IPS-15b (cell line): ENCODE results near the gene PRM1.

Source experiments
- H3K27me3 ChIP-seq: one replicate; pipeline ENCODE4 v1.6.1; 2013; ENCODE audit warnings: low read length; ENCODE audit not compliant: control insufficient read depth, insufficient read depth
- H3K36me3 ChIP-seq: one replicate; pipeline ENCODE4 v1.6.1; 2013; ENCODE audit warnings: low read length; ENCODE audit not compliant: control insufficient read depth, insufficient read depth
- H3K4me1 ChIP-seq: one replicate; pipeline ENCODE4 v1.6.1; 2013; ENCODE audit warnings: mild to moderate bottlenecking, low read length; ENCODE audit not compliant: control insufficient read depth, insufficient read depth
- H3K4me3 ChIP-seq: one replicate; pipeline ENCODE4 v1.5.1; 2013; ENCODE audit warnings: low read depth, low read length
- H3K9ac ChIP-seq: one replicate; pipeline ENCODE4 v1.6.1; 2013; ENCODE audit warnings: low read depth, mild to moderate bottlenecking, low read length
- H3K9me3 ChIP-seq: one replicate; pipeline ENCODE4 v1.6.1; 2013; ENCODE audit warnings: mild to moderate bottlenecking, low read length; ENCODE audit not compliant: control insufficient read depth, insufficient read depth

PRM1 gene

GRCh38 chr16:11312718-11313492, 31.8 kb upstream of the PRM1 start:
- no peaks in the 10 kb centered on the region for H3K36me3 ChIP-seq
- no peaks in the 10 kb centered on the region for H3K9me3 ChIP-seq
- H3K9ac ChIP-seq, result peak overlapping the region; percentile 60
- peaks cover 34% of the 10 kb centered on the region for H3K4me1 ChIP-seq
- no peaks in the 10 kb centered on the region for H3K27me3 ChIP-seq
- peak overlapping the region; percentile 23 for H3K4me3 ChIP-seq

- Histone ChIP-seq H3K9ac (no peak overlapping the region), H3K9me3 (no peaks in the 10 kb centered on the region), H3K4me1 (peaks cover 26% of the 10 kb centered on the region), H3K27me3 (no peaks in the 10 kb centered on the region), H3K4me3 (no peak overlapping the region), H3K36me3 (no peaks in the 10 kb centered on the region)
Observed at GRCh38 chr16:11310997-11311561, 29.9 kb upstream of the PRM1 start.

- Histone ChIP-seq H3K9ac (no peak overlapping the region), H3K9me3 (no peaks in the 10 kb centered on the region), H3K27me3 (no peaks in the 10 kb centered on the region), H3K4me3 (no peak overlapping the region), H3K4me1 (peaks cover 24% of the 10 kb centered on the region), H3K36me3 (no peaks in the 10 kb centered on the region)
Observed at GRCh38 chr16:11310634-11310977, 29.5 kb upstream of the PRM1 start.

GRCh38 chr16:11309895-11310633, 28.9 kb upstream of the PRM1 start:
- no peaks in the 10 kb centered on the region for H3K27me3 ChIP-seq
- no peaks in the 10 kb centered on the region for H3K9me3 ChIP-seq
- no peaks in the 10 kb centered on the region for H3K36me3 ChIP-seq
- peaks cover 24% of the 10 kb centered on the region for H3K4me1 ChIP-seq
- H3K4me3 ChIP-seq, result no peak overlapping the region
- H3K9ac ChIP-seq, result no peak overlapping the region

- Histone ChIP-seq H3K9ac (no peak overlapping the region), H3K9me3 (no peaks in the 10 kb centered on the region), H3K4me1 (peaks cover 17% of the 10 kb centered on the region), H3K27me3 (no peaks in the 10 kb centered on the region), H3K36me3 (no peaks in the 10 kb centered on the region), H3K4me3 (no peak overlapping the region)
Observed at GRCh38 chr16:11308493-11309283, 27.6 kb upstream of the PRM1 start.

GRCh38 chr16:11307639-11308492, 26.7 kb upstream of the PRM1 start:
- no peaks in the 10 kb centered on the region for H3K27me3 ChIP-seq
- H3K4me3 ChIP-seq, result no peak overlapping the region
- H3K9me3 ChIP-seq, result no peaks in the 10 kb centered on the region
- peaks cover 10% of the 10 kb centered on the region for H3K4me1 ChIP-seq
- H3K9ac ChIP-seq, result no peak overlapping the region
- no peaks in the 10 kb centered on the region for H3K36me3 ChIP-seq

- Histone ChIP-seq H3K36me3 (no peaks in the 10 kb centered on the region), H3K4me3 (no peak overlapping the region), H3K9ac (no peak overlapping the region), H3K27me3 (no peaks in the 10 kb centered on the region), H3K9me3 (no peaks in the 10 kb centered on the region), H3K4me1 (peaks cover 4% of the 10 kb centered on the region)
Observed at GRCh38 chr16:11306997-11307638, 26.0 kb upstream of the PRM1 start.

- H3K27me3 ChIP-seq, result no peaks in the 10 kb centered on the region
- no peak overlapping the region for H3K4me3 ChIP-seq
- H3K9ac ChIP-seq, result no peak overlapping the region
- H3K9me3 ChIP-seq, result no peaks in the 10 kb centered on the region
- H3K4me1 ChIP-seq, result peaks cover 4% of the 10 kb centered on the region
- no peaks in the 10 kb centered on the region for H3K36me3 ChIP-seq
Observed at GRCh38 chr16:11306381-11306780, 25.3 kb upstream of the PRM1 start.

GRCh38 chr16:11303405-11304138, 22.4 kb upstream of the PRM1 start:
- no peaks in the 10 kb centered on the region for H3K9me3 ChIP-seq
- H3K9ac ChIP-seq, result no peak overlapping the region
- peaks cover 2% of the 10 kb centered on the region for H3K4me1 ChIP-seq
- no peaks in the 10 kb centered on the region for H3K36me3 ChIP-seq
- H3K4me3 ChIP-seq, result no peak overlapping the region
- no peaks in the 10 kb centered on the region for H3K27me3 ChIP-seq

- Histone ChIP-seq H3K9ac (no peak overlapping the region), H3K27me3 (no peaks in the 10 kb centered on the region), H3K36me3 (no peaks in the 10 kb centered on the region), H3K9me3 (no peaks in the 10 kb centered on the region), H3K4me1 (peaks cover 1% of the 10 kb centered on the region), H3K4me3 (no peak overlapping the region)
Observed at GRCh38 chr16:11302977-11303376, 21.8 kb upstream of the PRM1 start.
